ENCODE measurements around the gene JAKMIP2. TPM values are rescaled to one million over a fixed set of nuclear protein-coding genes. Genes with fewer than 3 reads are reported as not detected.

Gene JAKMIP2
- polyA plus RNA-seq, 1 of the 3 experiments (the other 2 are of a cell fraction): 2.1 TPM

DNA sequence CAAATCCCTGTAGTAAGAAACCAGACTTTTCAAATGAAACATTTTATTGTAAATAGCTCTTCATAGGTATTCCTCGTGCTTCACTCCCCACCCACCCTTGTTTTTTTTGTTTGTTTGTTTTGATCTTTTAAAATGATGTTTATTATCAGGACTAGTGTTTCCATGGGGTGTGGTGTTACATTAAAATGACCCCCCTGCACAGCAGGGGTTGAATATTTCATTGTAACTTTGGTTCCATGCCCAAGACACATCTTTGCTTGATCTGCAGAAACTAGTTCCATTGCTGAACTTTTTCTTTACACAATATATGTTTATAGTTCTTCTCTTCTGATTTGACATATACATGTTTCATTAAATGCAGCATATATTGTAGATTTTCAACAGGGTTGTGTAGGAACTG, 191.4 kb downstream of the JAKMIP2 start:
- WGBS (ENCODE audit: low lambda C conversion rate): 77% methylated on average over 1 of the region's 1 CpG
- CTCF ChIA-PET: interaction anchor here (0.8 to 2.6 kb wide), 3 partner anchors 10 to 232 kb away, joined by 3 to 10 read pairs (median 4); no protein-coding TSS in a partner anchor

GRCh38 chr5:147590096-147590495, 192.4 kb downstream of the JAKMIP2 start:
- Histone ChIP-seq H4K20me1 (ENCODE audit: insufficient read depth) (no peaks in the 10 kb centered on the region), H3K9me2 (no peaks in the 10 kb centered on the region), H3K27me3 (ENCODE audit: insufficient read depth) (no peaks in the 10 kb centered on the region), H3K9me3 (no peaks in the 10 kb centered on the region), H3K27ac (ENCODE audit: low read depth in 2 of 2, low read length in 1 of 2) (no peak overlapping the region), H2AFZ (ENCODE audit: low read depth) (no peak overlapping the region), H3K79me2 (ENCODE audit: insufficient read depth) (no peaks in the 10 kb centered on the region), H3K9ac (no peak overlapping the region), H3K36me3 (replicated peaks in 1 of 2; ENCODE audit: control insufficient read depth in 1 of 2, insufficient read depth in 2 of 2, low read length in 1 of 2) (no peaks in the 10 kb centered on the region), H3K4me2 (no peak overlapping the region), H3K4me3 (ENCODE audit: low read depth in 2 of 2, low read length in 1 of 2) (no peak overlapping the region), H3F3A (replicated peaks; ENCODE audit: insufficient read depth) (no peaks in the 10 kb centered on the region), H3K4me1 (ENCODE audit: control insufficient read depth in 1 of 2, insufficient read depth in 2 of 2, low read depth in 1 of 2, low read length in 1 of 2) (no peaks in the 10 kb centered on the region)
- no peak for DNase-seq
- ChIA-PET POLR2A (no interaction called here), CTCF (interaction anchor here (1.1 to 1.4 kb wide), 3 partner anchors 9 to 14 kb away, joined by 4 read pairs; no protein-coding TSS in a partner anchor)
- no peak for TF ChIP-seq POLR2AphosphoS5 (IDR thresholded peaks at IDR 0.05; ENCODE audit: low read depth, low read length)
- no peak for TF ChIP-seq MEF2A (IDR thresholded peaks at IDR 0.05; ENCODE audit: borderline replicate concordance, low read depth)
- TF ChIP-seq YY1 (IDR thresholded peaks at IDR 0.05; ENCODE audit: low read depth): no peak
- TF ChIP-seq ZBTB33 (IDR thresholded peaks at IDR 0.05; ENCODE audit: borderline replicate concordance, low read depth): no peak
- TF ChIP-seq SIN3A (IDR thresholded peaks at IDR 0.05; ENCODE audit: borderline replicate concordance, low read depth, low read length): no peak
- no peak for TF ChIP-seq USF1 (IDR thresholded peaks at IDR 0.05; ENCODE audit: borderline replicate concordance, low read depth)
- TF ChIP-seq TCF12 (IDR thresholded peaks at IDR 0.05): no peak
- TF ChIP-seq, protein P1, sequence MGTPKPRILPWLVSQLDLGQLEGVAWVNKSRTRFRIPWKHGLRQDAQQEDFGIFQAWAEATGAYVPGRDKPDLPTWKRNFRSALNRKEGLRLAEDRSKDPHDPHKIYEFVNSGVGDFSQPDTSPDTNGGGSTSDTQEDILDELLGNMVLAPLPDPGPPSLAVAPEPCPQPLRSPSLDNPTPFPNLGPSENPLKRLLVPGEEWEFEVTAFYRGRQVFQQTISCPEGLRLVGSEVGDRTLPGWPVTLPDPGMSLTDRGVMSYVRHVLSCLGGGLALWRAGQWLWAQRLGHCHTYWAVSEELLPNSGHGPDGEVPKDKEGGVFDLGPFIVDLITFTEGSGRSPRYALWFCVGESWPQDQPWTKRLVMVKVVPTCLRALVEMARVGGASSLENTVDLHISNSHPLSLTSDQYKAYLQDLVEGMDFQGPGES (IDR thresholded peaks at IDR 0.05; ENCODE audit: low read depth, low read length): no peak
- no peak for TF ChIP-seq MXI1 (IDR thresholded peaks at IDR 0.05; ENCODE audit: low read depth, low read length)
- TF ChIP-seq USF2 (IDR thresholded peaks at IDR 0.05; ENCODE audit: borderline replicate concordance, low read depth, low read length): no peak
- no peak for TF ChIP-seq TEAD4 (IDR thresholded peaks at IDR 0.05; ENCODE audit: borderline replicate concordance, insufficient read depth)
- TF ChIP-seq FOXM1 (IDR thresholded peaks at IDR 0.05; ENCODE audit: low read depth): no peak
- TF ChIP-seq JUND (IDR thresholded peaks at IDR 0.05): no peak

More for the DNA sequence above, 191.4 kb downstream of the JAKMIP2 start:
- Histone ChIP-seq H3K4me2 (no peak overlapping the region), H3K9me2 (no peaks in the 10 kb centered on the region), H3K27me3 (ENCODE audit: insufficient read depth) (no peaks in the 10 kb centered on the region), H3K9me3 (no peaks in the 10 kb centered on the region), H2AFZ (ENCODE audit: low read depth) (no peak overlapping the region), H3K4me1 (ENCODE audit: control insufficient read depth in 1 of 2, insufficient read depth in 2 of 2, low read depth in 1 of 2, low read length in 1 of 2) (no peaks in the 10 kb centered on the region), H3K4me3 (ENCODE audit: low read depth in 2 of 2, low read length in 1 of 2) (no peak overlapping the region), H3K9ac (no peak overlapping the region), H3K36me3 (replicated peaks in 1 of 2; ENCODE audit: control insufficient read depth in 1 of 2, insufficient read depth in 2 of 2, low read length in 1 of 2) (no peaks in the 10 kb centered on the region), H3F3A (replicated peaks; ENCODE audit: insufficient read depth) (no peaks in the 10 kb centered on the region), H3K79me2 (ENCODE audit: insufficient read depth) (no peaks in the 10 kb centered on the region), H4K20me1 (ENCODE audit: insufficient read depth) (no peaks in the 10 kb centered on the region), H3K27ac (ENCODE audit: low read depth in 2 of 2, low read length in 1 of 2) (no peak overlapping the region)
- no peak for TF ChIP-seq USF1 (IDR thresholded peaks at IDR 0.05; ENCODE audit: borderline replicate concordance, low read depth)
- TF ChIP-seq TEAD4 (IDR thresholded peaks at IDR 0.05; ENCODE audit: borderline replicate concordance, insufficient read depth): no peak
- DNase-seq: no peak
- POLR2A ChIA-PET: no interaction called here
